Neural cell (in vitro differentiated cells): Measurements from ENCODE around the gene DNAH8.

Source experiments
- CTCF ChIP-seq: fragments of 450-650 bp; IDR thresholded peaks from 2 replicates; pipeline ENCODE4 v1.5.1; 2014; ENCODE audit warnings: antibody characterized with exemption, mild to moderate bottlenecking, moderate library complexity; ENCODE audit not compliant: poor library complexity, severe bottlenecking
- EP300 ChIP-seq: fragments of 450-650 bp; conservative IDR thresholded peaks from 2 replicates; pipeline ENCODE4 v1.6.1; 2014; ENCODE audit warnings: antibody characterized with exemption, mild to moderate bottlenecking, moderate library complexity; ENCODE audit not compliant: poor library complexity, severe bottlenecking
- EZH2 ChIP-seq: fragments of 200-600, 300-800 bp; shearing (Covaris generic), sonication (generic); IDR thresholded peaks from 2 replicates; pipeline ENCODE4 v1.6.1; 2014; ENCODE audit warnings: antibody characterized with exemption, low read length, borderline replicate concordance, mild to moderate bottlenecking; ENCODE audit not compliant: insufficient read depth, poor library complexity, severe bottlenecking
- MXI1 ChIP-seq: fragments of 450-650 bp; conservative IDR thresholded peaks from 2 replicates; pipeline ENCODE4 v1.6.1; 2014; ENCODE audit warnings: antibody characterized with exemption, mild to moderate bottlenecking; ENCODE audit not compliant: poor library complexity, severe bottlenecking
- POLR2AphosphoS5 ChIP-seq: IDR thresholded peaks from 2 replicates; pipeline ENCODE4 v1.6.1; 2012
- RAD21 ChIP-seq: fragments of 450-650 bp; conservative IDR thresholded peaks from 2 replicates; pipeline ENCODE4 v1.6.1; 2014; ENCODE audit warnings: antibody characterized with exemption, mild to moderate bottlenecking, moderate library complexity
- REST ChIP-seq: IDR thresholded peaks from 2 replicates; pipeline ENCODE4 v1.6.1; 2012; ENCODE audit warnings: borderline replicate concordance
- TAF1 ChIP-seq: IDR thresholded peaks from 2 replicates; pipeline ENCODE4 v1.6.1; 2012; ENCODE audit warnings: low read depth

GRCh38 chr6:39074486-39074885 is 359.4 kb downstream of the DNAH8 start:
- no peak for TF ChIP-seq EP300
- no peak for TF ChIP-seq CTCF
- no peak for TF ChIP-seq REST
- no peak for TF ChIP-seq EZH2
- TF ChIP-seq RAD21 = no peak
- TF ChIP-seq POLR2AphosphoS5 = no peak
- no peak for TF ChIP-seq MXI1
- no peak for TF ChIP-seq TAF1
